Common myeloid progenitor, CD34-positive (primary cell): Measurements from ENCODE around the gene PERCC1.
"Not testable (repeated sequence)": the region's sequence is repeated elsewhere in the genome, so short reads cannot be mapped to it uniquely, and the experiment has no call there.

Experiments used
- CTCF ChIA-PET: fragments of 350-600 bp; sonication (Branson Sonifier 250); formaldehyde crosslinking; loops from one replicate; lab custom pipeline; 2021; ENCODE audit warnings: antibody characterized with exemption; lab: Charles Lee
- POLR2A ChIA-PET: fragments of 350-600 bp; sonication (Branson Sonifier 250); formaldehyde crosslinking; loops from one replicate; lab custom pipeline; 2021; ENCODE audit warnings: antibody characterized with exemption; lab: Charles Lee
- DNase-seq, 3 donors: peaks; one replicate each; pipeline versions ENCODE4 v3.0.0 to v3.0.0-alpha.2; 2013
- H3K27ac ChIP-seq, 2 experiments: 1 replicate in 1 of 2; 2 replicates in 1 of 2; pipeline ENCODE4 v1.7.0; 2013; ENCODE audit warnings: inconsistent platforms in 2 of 2, low read length in 2 of 2, mild to moderate bottlenecking in 2 of 2, low read depth in 1 of 2, moderate library complexity in 1 of 2; ENCODE audit not compliant: severe bottlenecking in 2 of 2, insufficient read depth in 1 of 2, poor library complexity in 1 of 2
- H3K27me3 ChIP-seq, 5 experiments: replicated peaks in 2 of 5; 1 replicate in 3 of 5; 2 replicates in 2 of 5; pipeline versions ENCODE4 v1.6.1 to v1.7.0; 2013; ENCODE audit warnings: low read length in 4 of 5, mild to moderate bottlenecking in 2 of 5, moderate library complexity in 2 of 5, inconsistent platforms in 1 of 5; ENCODE audit not compliant: insufficient read depth in 5 of 5, control insufficient read depth in 4 of 5
- H3K36me3 ChIP-seq, 4 experiments: 1 replicate in 2 of 4; 2 replicates in 2 of 4; pipeline versions ENCODE4 v1.6.1 to v1.7.0; 2013; ENCODE audit warnings: low read length in 3 of 4, control low read depth in 1 of 4, mild to moderate bottlenecking in 1 of 4; ENCODE audit not compliant: control insufficient read depth in 4 of 4, insufficient read depth in 4 of 4
- H3K4me1 ChIP-seq, 4 experiments: 1 replicate in 3 of 4; 2 replicates in 1 of 4; pipeline versions ENCODE4 v1.6.1 to v1.7.1; 2013; ENCODE audit warnings: low read length in 3 of 4, mild to moderate bottlenecking in 3 of 4, control low read depth in 1 of 4, inconsistent platforms in 1 of 4, moderate library complexity in 1 of 4; ENCODE audit not compliant: control insufficient read depth in 4 of 4, insufficient read depth in 4 of 4; ENCODE audit errors: control extremely low read depth in 1 of 4
- H3K4me3 ChIP-seq, 7 experiments: 1 replicate in 4 of 7; 2 replicates in 3 of 7; pipeline versions ENCODE4 v1.5.1 to v1.7.0; 2013; ENCODE audit warnings: mild to moderate bottlenecking in 7 of 7, low read length in 6 of 7, moderate library complexity in 6 of 7, inconsistent platforms in 2 of 7, low read depth in 2 of 7, control low read depth in 1 of 7; ENCODE audit not compliant: insufficient read depth in 4 of 7, control insufficient read depth in 1 of 7; ENCODE audit errors: extremely low read depth in 1 of 7
- H3K9me3 ChIP-seq, 5 experiments: 1 replicate in 4 of 5; 2 replicates in 1 of 5; pipeline versions ENCODE4 v1.6.1 to v1.7.1; 2013; ENCODE audit warnings: low read length in 4 of 5, mild to moderate bottlenecking in 2 of 5, inconsistent platforms in 1 of 5, low read depth in 1 of 5, moderate library complexity in 1 of 5; ENCODE audit not compliant: control insufficient read depth in 4 of 5, insufficient read depth in 2 of 5; ENCODE audit errors: control extremely low read depth in 1 of 5
- WGBS: methylation state at CpG from one replicate; pipeline ENCODE4 v1.1.5; 2013; ENCODE audit not compliant: insufficient coverage; 5-methylcytosine and 5-hydroxymethylcytosine counted together

PERCC1 gene

GRCh38 chr16:1439058-1439698 is 8.3 kb downstream of the PERCC1 start:
- ChIA-PET POLR2A (no interaction called here), CTCF (no interaction called here)
- 94% methylated on average over 20 of the region's 27 CpGs for WGBS
- no peak overlapping the region for H3K27ac ChIP-seq
- DNase-seq, result no peak
- H3K4me1 ChIP-seq, result no peaks in the 10 kb centered on the region
- H3K9me3 ChIP-seq, result no peaks in the 10 kb centered on the region
- no peak overlapping the region for H3K4me3 ChIP-seq
- peaks cover 0 to 2% (median 0%) of the 10 kb centered on the region in 4 experiments for H3K36me3 ChIP-seq
- no peaks in the 10 kb centered on the region for H3K27me3 ChIP-seq

GRCh38 chr16:1439699-1440074 is 8.8 kb downstream of the PERCC1 start:
- DNase-seq, H3K36me3 ChIP-seq, H3K27me3 ChIP-seq, H3K27ac ChIP-seq, H3K9me3 ChIP-seq, POLR2A ChIA-PET, H3K4me1 ChIP-seq, CTCF ChIA-PET, H3K4me3 ChIP-seq: not testable (repeated sequence)
- WGBS, result 100% methylated on average over 4 of the region's 4 CpGs

- no peaks in the 10 kb centered on the region for H3K9me3 ChIP-seq
- H3K4me3 ChIP-seq, result no peak overlapping the region
- H3K36me3 ChIP-seq, result peaks cover 2 to 14% (median 8%) of the 10 kb centered on the region in 4 experiments
- H3K4me1 ChIP-seq, result no peaks in the 10 kb centered on the region
- no peak overlapping the region for H3K27ac ChIP-seq
- WGBS, result 97% methylated on average over 21 of the region's 22 CpGs
- H3K27me3 ChIP-seq, result no peaks in the 10 kb centered on the region
- POLR2A ChIA-PET, result interaction anchor here (0.6 kb wide), 1 partner anchor 1623 kb away, joined by 5 read pairs; no protein-coding TSS in a partner anchor
- DNase-seq, result no peak
- CTCF ChIA-PET, result interaction anchor here (0.9 to 1.1 kb wide), 2 partner anchors 13 to 17 kb away, joined by 3 read pairs; no protein-coding TSS in a partner anchor
These were observed 10.5 kb downstream of the PERCC1 start for GRCh38 chr16:1441391-1441829.

- Histone ChIP-seq H3K27ac (no peak overlapping the region), H3K4me3 (no peak overlapping the region), H3K9me3 (no peaks in the 10 kb centered on the region), H3K27me3 (no peaks in the 10 kb centered on the region), H3K36me3 (peaks cover 2 to 25% (median 16%) of the 10 kb centered on the region in 4 experiments), H3K4me1 (no peaks in the 10 kb centered on the region)
- CTCF ChIA-PET, result interaction anchor here (1.1 kb wide), 1 partner anchor 14 kb away, joined by 3 read pairs; no protein-coding TSS in a partner anchor
- POLR2A ChIA-PET, result no interaction called here
- WGBS, result 98% methylated on average over 20 of the region's 24 CpGs
- DNase-seq, result no peak
These were observed 11.8 kb downstream of the PERCC1 start for GRCh38 chr16:1442697-1443096.

GRCh38 chr16:1443403-1443973 is 12.6 kb downstream of the PERCC1 start:
- Histone ChIP-seq H3K4me3 (no peak overlapping the region), H3K36me3 (peaks cover 2 to 33% (median 23%) of the 10 kb centered on the region in 4 experiments), H3K27ac (no peak overlapping the region), H3K9me3 (no peaks in the 10 kb centered on the region), H3K27me3 (no peaks in the 10 kb centered on the region), H3K4me1 (no peaks in the 10 kb centered on the region)
- no peak for DNase-seq
- WGBS, result 94% methylated on average over 35 of the region's 38 CpGs
- ChIA-PET CTCF (no interaction called here), POLR2A (no interaction called here)

- DNase-seq, result no peak
- Histone ChIP-seq H3K27ac (no peak within 1 kb of the TSS), H3K9me3 (no peaks in the 10 kb centered on the region), H3K4me1 (no peaks in the 10 kb centered on the region), H3K4me3 (no peak within 1 kb of the TSS), H3K27me3 (no peaks in the 10 kb centered on the region), H3K36me3 (peaks cover 2 to 39% (median 28%) of the 10 kb centered on the region in 4 experiments)
- WGBS, result 92% methylated on average over 19 of the region's 27 CpGs
- CTCF ChIA-PET, result interaction anchor here (1.0 kb wide), 1 partner anchor 16 kb away, joined by 4 read pairs; no protein-coding TSS in a partner anchor
- POLR2A ChIA-PET, result no interaction called here
These were observed 13.3 kb downstream of the PERCC1 start, which contains the start of gene CCDC154 for GRCh38 chr16:1443980-1444729. Gene CCDC154, minus strand, starts transcription at chr16:1444556. Its CDS starts 234 bp downstream, at chr16:1444322.
